ACC112 (cell line): ENCODE results near the gene NXPH4.

ENCODE experiments used
- H2AFZ ChIP-seq: fragments of 200-600 bp; sonication (generic); one replicate; pipeline ENCODE4 v1.6.0; 2017; ENCODE audit warnings: antibody characterized with exemption, low read length; ENCODE audit not compliant: unreplicated experiment
- H3K27ac ChIP-seq: fragments of 200-600 bp; sonication (generic); 2 replicates; pipeline ENCODE4 v1.5.1; 2014; ENCODE audit warnings: low read depth, mild to moderate bottlenecking, antibody characterized with exemption, low read length, moderate library complexity
- H3K27me3 ChIP-seq: fragments of 200-600 bp; sonication (generic); 2 replicates; pipeline ENCODE4 v1.6.1; 2014; ENCODE audit warnings: mild to moderate bottlenecking, antibody characterized with exemption, low read length, moderate library complexity, mixed read lengths; ENCODE audit not compliant: insufficient read depth
- H3K36me3 ChIP-seq: fragments of 200-600 bp; sonication (generic); 2 replicates; pipeline ENCODE4 v1.6.1; 2016; ENCODE audit warnings: mild to moderate bottlenecking, antibody characterized with exemption, low read length, moderate library complexity, mixed read lengths; ENCODE audit not compliant: insufficient read depth
- H3K4me1 ChIP-seq: fragments of 200-600 bp; sonication (generic); one replicate; pipeline ENCODE4 v1.6.1; 2016; ENCODE audit warnings: low read length, mixed read lengths; ENCODE audit not compliant: insufficient read depth, unreplicated experiment, control insufficient read depth
- H3K4me3 ChIP-seq: fragments of 200-600 bp; sonication (generic); 2 replicates; pipeline ENCODE4 v1.5.1; 2014; ENCODE audit warnings: mild to moderate bottlenecking, low read depth, low read length
- H3K79me2 ChIP-seq: fragments of 200-600 bp; sonication (generic); one replicate; pipeline ENCODE4 v1.6.0; 2016; ENCODE audit warnings: low read length; ENCODE audit not compliant: control insufficient read depth, unreplicated experiment, insufficient read depth

NXPH4 gene

DNA sequence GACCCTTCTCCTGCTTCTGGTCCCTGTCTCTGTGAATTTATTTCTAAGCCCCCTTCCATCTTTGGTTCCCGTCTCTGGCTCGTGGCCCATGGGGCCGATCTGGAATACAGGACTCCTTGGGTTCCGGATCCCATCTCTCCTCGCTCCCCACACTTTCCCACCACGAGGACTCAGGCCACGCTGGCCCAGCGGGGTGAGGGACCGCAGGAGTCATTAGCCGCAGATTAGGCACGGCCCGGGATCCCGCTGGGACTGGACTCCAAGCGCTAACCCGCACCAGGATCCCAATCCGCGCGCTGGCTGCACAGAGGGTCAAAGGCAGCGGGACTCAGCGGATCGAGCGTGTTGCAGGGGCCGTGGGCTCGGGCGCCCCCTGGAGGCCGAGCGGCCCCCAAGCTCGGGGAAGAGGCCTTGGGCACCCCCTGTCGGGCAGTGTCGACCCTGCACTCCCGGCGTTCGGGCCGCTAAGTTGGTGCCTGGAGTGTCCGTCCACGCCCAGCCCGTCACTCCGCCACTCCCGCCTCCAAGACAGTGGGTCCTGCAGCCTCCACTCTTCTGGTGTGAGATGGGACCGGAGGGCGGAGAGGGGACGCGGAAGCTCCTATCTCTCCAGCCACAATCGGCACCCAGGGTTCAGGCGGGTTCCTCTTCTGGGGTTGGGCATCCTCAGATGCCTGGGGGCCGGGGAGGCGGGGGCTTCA, 22.4 kb downstream of the NXPH4 start:
- Histone ChIP-seq H3K27me3 (peaks cover 21% of the 10 kb centered on the region), H2AFZ (peak overlapping the region; percentile 22), H3K79me2 (no peaks in the 10 kb centered on the region), H3K4me3 (peak overlapping the region; percentile 76), H3K27ac (no peak overlapping the region), H3K36me3 (no peaks in the 10 kb centered on the region), H3K4me1 (peaks cover 44% of the 10 kb centered on the region)

DNA sequence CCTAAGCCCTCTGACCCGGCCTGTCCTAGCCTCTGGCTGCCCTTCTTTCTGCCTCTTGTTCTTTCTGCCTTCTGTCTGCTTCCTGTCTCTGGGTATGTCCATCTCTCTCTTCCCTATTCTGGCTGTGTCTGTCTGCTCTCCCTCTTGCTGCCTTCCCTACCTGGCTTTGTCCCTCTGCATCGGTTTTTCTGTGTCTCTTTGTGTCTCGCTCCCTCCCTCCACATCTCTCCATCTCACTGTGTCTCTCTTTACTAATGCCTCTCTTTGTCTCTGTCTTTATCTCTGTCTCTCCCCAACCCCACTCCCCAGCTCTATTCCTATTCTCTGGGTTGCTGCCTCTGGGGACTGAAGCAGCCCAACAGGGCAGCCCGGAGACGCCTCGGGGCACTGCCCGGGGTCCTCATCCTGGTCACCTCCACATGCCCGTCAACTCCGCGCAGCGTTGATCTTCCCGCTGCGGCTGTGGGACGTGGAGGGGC, 23.0 kb downstream of the NXPH4 start:
- Histone ChIP-seq H2AFZ (peak overlapping the region; percentile 22), H3K4me1 (peaks cover 39% of the 10 kb centered on the region), H3K36me3 (no peaks in the 10 kb centered on the region), H3K4me3 (peak overlapping the region; percentile 76), H3K27me3 (peaks cover 21% of the 10 kb centered on the region), H3K79me2 (no peaks in the 10 kb centered on the region), H3K27ac (no peak overlapping the region)

GRCh38 chr12:57240066-57240921, 23.7 kb downstream of the NXPH4 start:
- peaks cover 21% of the 10 kb centered on the region for H3K27me3 ChIP-seq

DNA sequence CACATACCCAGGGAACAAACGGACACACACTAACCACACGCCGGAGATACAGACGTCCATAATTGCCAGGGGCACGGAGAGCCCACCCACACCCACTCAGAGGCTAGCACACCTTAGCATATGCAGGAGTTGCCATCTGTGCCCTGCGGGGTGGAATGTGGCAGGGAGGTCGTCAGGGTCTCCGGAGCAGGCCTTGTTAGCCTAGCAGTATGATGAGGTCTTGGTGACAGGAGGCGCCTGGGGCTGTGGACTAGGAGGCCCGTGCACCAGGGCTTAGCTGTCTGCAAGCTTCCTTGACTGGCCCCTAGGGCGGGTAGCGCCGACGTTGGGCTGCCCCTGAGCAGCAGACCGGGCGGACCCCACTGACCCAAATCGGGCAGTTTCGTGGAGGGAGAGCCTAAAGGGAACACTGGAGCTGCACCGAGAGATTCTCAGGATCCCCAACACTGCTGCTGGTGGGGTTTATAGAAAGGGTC, 24.4 kb downstream of the NXPH4 start:
- Histone ChIP-seq H3K79me2 (no peaks in the 10 kb centered on the region), H3K4me1 (peaks cover 29% of the 10 kb centered on the region), H3K27ac (no peak overlapping the region), H3K4me3 (peak overlapping the region; percentile 76), H3K27me3 (peaks cover 21% of the 10 kb centered on the region), H2AFZ (no peak overlapping the region), H3K36me3 (no peaks in the 10 kb centered on the region)

More at GRCh38 chr12:57240066-57240921, 23.7 kb downstream of the NXPH4 start:
- Histone ChIP-seq H2AFZ (peak overlapping the region; percentile 35), H3K4me3 (peak overlapping the region; percentile 76), H3K36me3 (no peaks in the 10 kb centered on the region), H3K79me2 (no peaks in the 10 kb centered on the region), H3K27ac (no peak overlapping the region), H3K4me1 (peaks cover 35% of the 10 kb centered on the region)

DNA sequence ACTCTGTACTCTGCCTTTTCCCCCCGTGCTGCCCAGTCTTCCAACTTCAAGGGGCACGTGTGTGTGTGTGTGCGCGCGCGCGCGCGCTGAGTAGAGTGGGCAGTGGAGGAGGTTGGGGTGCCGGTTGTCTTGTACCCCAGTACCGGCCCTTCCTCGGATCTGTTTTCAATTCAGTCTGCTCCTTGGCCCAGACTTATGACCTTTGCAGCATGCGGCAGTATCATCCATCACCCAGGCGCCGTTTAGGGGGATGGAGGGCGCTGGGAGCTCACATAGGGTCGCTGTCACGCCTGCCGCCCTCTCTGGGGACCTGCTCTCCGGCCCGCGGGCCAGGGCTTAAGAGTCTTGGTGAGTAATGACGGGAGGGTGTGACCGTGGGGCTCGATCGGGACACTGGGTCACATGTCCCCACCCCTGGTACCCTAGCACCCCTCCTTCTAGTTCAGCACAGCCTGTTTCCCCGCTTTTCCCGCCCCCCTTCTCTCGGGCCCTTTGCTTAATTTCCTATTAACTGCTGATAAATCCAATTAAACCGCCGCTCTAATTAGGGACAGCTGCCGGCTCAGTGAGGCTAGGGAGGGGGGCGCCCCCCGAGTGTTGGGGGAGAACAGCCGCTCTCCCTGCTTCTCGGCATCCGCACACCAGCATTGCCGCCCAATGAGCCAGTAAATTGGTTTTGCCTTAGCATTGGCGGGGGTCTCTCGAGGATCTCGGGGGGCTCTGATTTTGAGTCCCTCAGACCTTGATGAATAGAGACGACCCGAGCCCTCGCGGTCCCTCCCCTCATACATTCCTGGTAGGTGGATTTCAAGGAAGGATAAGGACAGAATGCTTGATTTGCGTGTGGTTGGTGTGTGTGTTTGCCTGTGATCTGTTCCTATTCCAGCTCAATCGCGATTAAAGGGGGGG, 25.1 kb downstream of the NXPH4 start:
- Histone ChIP-seq H3K4me1 (peaks cover 29% of the 10 kb centered on the region), H3K79me2 (no peaks in the 10 kb centered on the region), H3K27me3 (peaks cover 21% of the 10 kb centered on the region), H3K4me3 (peak overlapping the region; percentile 76; the same call in 1 of the 2 replicates), H3K36me3 (no peaks in the 10 kb centered on the region), H2AFZ (no peak overlapping the region), H3K27ac (no peak overlapping the region)

- no peak overlapping the region for H3K4me3 ChIP-seq
Measured at GRCh38 chr12:57242329-57242690, 25.7 kb downstream of the NXPH4 start.

GRCh38 chr12:57242691-57243454, 26.3 kb downstream of the NXPH4 start:
- no peak overlapping the region for H3K27ac ChIP-seq
- H3K4me1 ChIP-seq: peaks cover 29% of the 10 kb centered on the region
- H2AFZ ChIP-seq: no peak overlapping the region
- no peaks in the 10 kb centered on the region for H3K79me2 ChIP-seq
- peaks cover 21% of the 10 kb centered on the region for H3K27me3 ChIP-seq
- peak overlapping the region; percentile 67 for H3K4me3 ChIP-seq
- H3K36me3 ChIP-seq: no peaks in the 10 kb centered on the region

More at GRCh38 chr12:57242329-57242690, 25.7 kb downstream of the NXPH4 start:
- Histone ChIP-seq H3K4me1 (peaks cover 29% of the 10 kb centered on the region), H3K36me3 (no peaks in the 10 kb centered on the region), H3K27me3 (peaks cover 21% of the 10 kb centered on the region), H2AFZ (no peak overlapping the region), H3K27ac (no peak overlapping the region), H3K79me2 (no peaks in the 10 kb centered on the region)

DNA sequence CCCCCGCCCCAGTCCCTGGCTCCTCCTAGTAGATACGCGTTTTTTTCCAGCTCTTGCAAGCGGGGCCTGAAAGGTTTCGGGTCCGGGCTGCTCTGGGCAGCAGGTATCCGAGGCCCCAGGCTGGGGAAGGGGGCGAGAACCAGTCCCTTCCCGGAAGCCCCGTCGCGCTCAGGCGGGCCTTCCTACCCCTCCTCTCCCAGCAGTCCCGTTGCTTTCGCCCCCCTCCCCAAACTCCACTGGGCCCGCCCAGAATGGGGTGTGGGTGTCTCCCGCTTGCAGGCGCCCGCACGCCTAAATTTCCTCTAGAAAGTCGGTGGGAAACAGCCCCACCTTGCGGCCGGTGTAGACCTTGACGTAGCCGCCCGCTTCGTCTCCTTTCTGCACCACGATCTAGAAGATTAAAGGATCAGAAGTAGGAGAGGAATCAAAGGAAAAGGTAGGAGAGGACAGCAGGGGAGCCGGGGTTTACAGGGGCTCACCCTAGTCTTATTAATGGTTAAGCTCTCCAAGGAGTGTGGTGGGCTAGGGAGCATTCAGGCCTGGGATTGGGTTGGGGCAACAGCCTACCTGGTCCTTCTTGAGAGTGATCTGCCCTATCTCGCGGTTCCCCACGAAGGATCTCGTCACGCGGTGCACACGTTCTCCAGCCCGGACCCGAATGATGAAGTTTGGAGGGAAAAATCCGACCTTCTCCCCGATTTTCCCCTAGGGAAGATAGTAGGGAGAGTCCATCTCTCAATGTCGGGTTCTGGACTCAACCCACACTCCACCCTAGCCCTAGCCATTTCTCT, 27.1 kb downstream of the NXPH4 start:
- H2AFZ ChIP-seq: no peak overlapping the region
- H3K27ac ChIP-seq: no peak overlapping the region
- H3K36me3 ChIP-seq: no peaks in the 10 kb centered on the region
- no peaks in the 10 kb centered on the region for H3K79me2 ChIP-seq
- peak overlapping the region; percentile 67 for H3K4me3 ChIP-seq
- peaks cover 27% of the 10 kb centered on the region for H3K4me1 ChIP-seq
- peaks cover 21% of the 10 kb centered on the region for H3K27me3 ChIP-seq

GRCh38 chr12:57244312-57244696, 27.7 kb downstream of the NXPH4 start:
- H3K27me3 ChIP-seq: peaks cover 21% of the 10 kb centered on the region
- H3K4me3 ChIP-seq: no peak overlapping the region
- H3K4me1 ChIP-seq: peaks cover 26% of the 10 kb centered on the region
- H3K27ac ChIP-seq: no peak overlapping the region
- no peak overlapping the region for H2AFZ ChIP-seq
- no peaks in the 10 kb centered on the region for H3K79me2 ChIP-seq
- no peaks in the 10 kb centered on the region for H3K36me3 ChIP-seq
